NB4 (cell line): ENCODE measurements around the gene NCBP2L.

ENCODE experiments used
- CTCF ChIP-seq: IDR thresholded peaks from one replicate; pipeline ENCODE4 v1.5.1; 2012; ENCODE audit warnings: low read depth, low read length
- MAX ChIP-seq: IDR thresholded peaks from 2 replicates; pipeline ENCODE4 v1.6.1; 2011; ENCODE audit warnings: low read depth, low read length

GRCh38 chrX:107826238-107827029, 48.9 kb downstream of the NCBP2L start:
- no peak for TF ChIP-seq CTCF
- TF ChIP-seq MAX: no peak
